HG02981 (cell line): ENCODE data around the gene CD200R1L.
"Not testable (repeated sequence)": the region's sequence is repeated elsewhere in the genome, so short reads cannot be mapped to it uniquely, and the experiment has no call there.

Source experiments
- ATAC-seq: cut with Tn5 transposase; IDR thresholded peaks from one replicate; pipeline ENCODE4 v1.9.1; 2021; ENCODE audit warnings: mild to moderate bottlenecking, moderate library complexity; ENCODE audit not compliant: unreplicated experiment

CD200R1L gene, protein sequence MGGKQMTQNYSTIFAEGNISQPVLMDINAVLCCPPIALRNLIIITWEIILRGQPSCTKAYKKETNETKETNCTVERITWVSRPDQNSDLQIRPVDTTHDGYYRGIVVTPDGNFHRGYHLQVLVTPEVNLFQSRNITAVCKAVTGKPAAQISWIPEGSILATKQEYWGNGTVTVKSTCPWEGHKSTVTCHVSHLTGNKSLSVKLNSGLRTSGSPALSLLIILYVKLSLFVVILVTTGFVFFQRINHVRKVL

DNA sequence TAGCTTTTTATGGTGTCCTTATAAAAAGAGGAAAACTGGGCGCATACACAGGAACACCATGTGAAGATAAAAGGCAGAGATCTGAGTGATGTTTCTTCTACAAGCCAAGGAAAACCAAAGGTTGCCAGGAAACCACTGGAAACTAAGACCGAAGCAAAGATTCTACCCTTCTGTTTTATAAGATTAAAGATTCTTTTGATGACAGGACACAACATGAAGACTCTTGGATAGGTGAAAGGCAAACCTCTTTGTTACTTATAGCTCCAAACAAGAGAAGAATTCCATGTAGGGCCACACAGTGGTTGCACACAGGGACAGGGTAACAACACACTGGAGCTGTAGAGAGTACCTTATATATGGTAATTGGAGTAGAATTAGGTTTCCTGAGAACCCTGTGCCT is at the start of gene CD200R1L:
CD200R1L (minus strand) TSS at position 101 of the 400 bp plus-strand sequence. CDS start 17,497 bp downstream, outside the sequence.
- ATAC-seq = no peak

DNA sequence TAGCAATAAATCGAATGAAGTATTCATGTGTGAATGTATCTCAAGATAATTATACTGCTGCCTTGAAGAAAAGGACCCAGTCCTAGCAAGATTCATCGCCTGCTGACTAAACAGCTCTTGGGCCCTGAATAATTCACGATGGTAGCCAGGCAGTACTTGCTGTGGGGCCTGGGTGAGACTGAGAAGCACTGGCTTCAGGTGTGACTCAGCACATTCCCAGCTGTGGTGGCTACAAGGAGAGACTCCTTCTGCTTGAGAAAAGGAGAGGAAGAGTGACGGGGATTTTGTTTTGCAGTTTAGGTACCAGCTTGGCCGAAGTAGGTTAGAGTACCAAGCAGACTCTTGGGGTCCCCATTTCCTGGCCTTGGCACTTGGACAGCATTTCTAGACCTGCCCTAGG is 47.6 kb upstream of the CD200R1L start:
- ATAC-seq = no peak

DNA sequence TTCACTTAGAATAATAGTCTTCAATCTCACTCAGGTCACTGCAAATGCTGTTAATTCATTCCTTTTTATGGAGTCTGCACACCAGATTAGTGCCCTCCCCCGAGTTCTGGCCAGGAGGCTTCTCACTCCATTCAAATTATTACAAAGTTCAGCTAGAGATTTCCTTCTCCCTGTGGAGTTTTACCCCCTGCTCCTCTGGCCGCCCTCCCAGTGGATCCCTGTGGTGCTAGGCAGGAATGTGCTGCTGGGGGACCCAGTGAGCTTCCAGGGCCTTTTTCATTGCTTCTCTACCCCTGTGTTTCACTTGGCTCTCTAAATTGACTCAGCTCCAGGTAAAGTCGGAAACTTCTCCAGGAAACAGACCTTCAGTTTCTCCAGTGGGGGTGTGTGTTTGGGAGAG is 42.7 kb upstream of the CD200R1L start:
- ATAC-seq = no peak

DNA sequence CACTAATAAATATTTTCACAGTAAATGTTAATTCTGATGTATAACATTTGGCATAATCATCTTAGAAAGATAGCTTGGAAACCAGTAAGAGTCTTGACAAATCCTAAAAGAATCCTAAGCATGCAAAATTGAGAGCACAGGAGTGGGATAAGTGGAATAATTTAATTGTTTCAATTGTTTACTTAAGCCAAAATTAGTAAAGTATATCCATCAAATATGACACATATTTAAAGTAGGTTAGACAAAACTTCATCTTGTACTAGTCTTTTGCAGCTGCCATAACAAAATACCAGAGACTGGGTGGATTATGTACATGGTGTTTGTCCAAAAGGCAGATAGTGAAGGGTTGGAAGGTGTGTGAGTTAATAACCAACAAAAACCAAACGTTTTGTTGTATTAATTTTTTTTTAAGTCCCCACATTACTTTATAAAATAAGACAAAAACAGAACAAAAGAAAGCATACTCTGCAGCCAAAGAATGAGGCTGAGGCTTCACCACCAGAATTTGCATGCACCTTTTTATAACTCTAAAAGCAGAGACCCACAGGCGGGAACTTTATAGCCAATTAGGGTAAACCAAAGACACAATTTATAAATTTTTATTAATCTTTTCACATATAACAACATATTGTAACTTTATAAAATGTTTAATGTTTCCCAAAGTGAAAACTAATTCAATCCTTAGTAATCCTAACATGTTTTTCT is 41.9 kb upstream of the CD200R1L start:
- no peak for ATAC-seq

DNA sequence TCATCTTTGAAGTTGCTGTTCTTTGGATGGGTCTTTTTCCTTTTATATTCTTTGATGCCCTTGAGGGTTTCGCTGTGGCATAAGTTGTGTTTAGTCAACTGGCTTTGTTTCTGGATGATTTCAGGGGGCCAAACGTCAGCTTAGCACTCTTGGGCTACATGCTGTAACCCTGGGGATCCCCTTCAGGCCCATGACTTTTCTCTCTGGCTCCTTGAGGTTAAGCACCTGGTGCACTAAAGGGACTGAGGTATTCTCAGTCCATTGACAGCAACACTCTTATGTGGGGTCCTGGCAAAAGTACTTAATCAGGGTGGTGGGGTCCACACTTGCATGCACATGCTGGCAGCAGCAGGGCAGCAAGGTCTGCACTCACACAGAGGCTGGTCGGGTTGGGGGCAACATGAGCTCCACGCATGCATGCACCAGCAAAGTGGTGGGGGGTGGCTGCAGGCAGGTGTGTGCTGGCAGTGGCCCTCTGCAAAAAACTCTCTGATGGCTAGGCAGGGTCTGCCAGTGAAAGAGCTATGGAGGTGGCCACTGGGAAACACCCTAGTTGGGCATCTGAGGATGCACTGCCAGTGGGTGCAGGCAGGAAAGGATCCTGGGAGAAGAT is 38.1 kb upstream of the CD200R1L start:
- ATAC-seq = no peak

DNA sequence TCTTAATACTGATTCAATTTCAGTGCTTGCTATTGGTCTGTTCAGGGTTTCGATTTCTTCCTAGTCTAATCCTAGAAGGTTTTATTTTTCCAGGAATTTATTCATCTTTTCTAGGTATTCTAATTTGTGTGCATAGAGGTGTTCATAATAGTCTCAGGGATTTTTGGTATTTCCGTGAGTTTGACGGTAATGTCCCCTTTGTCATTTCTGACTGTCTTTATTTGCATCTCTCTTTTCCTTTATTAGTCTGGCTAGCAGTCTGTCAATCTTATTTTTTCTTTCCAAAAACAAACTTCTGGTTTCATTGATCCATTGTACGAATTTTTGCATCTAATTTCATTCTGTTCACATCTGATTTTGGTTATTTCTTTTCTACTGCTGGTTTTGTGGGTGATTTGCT is 35.2 kb upstream of the CD200R1L start:
- no peak for ATAC-seq

DNA sequence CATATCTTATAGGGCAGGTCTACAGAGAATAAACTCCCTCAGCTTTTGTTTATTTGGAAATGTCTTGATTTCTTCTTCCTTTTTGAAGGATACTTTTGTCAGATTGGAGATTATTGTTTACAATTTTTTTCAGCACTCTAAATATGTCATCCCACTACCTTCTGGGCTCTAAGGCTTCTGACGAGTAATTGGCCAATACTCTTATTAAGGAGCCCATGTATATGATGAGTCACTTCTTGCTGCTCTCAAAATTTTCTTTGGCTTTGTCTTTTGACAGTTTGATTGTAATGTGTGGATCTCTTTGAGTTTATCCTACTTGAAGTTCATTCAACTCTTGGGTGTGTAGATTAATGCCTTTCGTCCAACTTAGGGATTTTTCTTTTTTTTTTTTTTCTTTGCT is 28.9 kb upstream of the CD200R1L start:
- no peak for ATAC-seq

DNA sequence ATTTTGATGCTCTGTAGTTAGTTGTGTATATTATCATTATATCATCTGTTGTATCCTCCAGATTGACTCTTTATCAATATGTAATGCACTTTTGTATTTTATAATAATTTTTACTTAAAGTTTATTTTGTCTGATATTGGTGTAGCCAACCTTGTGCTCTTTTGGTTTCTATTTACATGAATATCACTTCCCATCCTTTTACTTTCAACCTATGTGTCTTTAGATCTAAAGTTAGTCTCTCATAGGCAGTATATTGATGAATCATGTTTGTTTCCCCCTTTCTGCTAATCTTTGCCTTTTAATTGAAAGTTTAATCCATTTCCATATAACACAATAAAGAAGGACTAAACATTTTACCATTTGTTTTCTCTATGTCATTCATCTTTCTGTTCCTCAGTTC is 28.1 kb upstream of the CD200R1L start:
- ATAC-seq = peak; percentile 51

DNA sequence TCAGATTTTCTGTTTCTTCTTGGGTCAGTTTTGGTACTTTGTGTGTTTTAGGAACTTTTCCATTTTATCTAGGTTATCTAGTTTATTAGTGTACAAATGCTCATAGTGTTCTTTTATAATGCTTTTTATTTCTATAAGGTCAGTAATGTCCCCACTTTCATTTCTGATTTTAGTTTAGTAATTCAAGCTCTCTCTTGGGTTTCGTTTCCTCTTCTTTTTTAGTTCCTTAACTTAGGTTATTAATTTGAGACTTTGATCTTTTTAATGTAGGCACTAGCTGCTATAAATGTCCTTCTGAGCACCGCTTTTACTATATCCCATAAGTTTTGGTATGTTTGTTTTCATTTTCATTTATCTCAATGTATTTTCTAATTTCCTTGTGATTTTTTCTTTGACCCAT is 27.0 kb upstream of the CD200R1L start:
- ATAC-seq = peak; percentile 84

DNA sequence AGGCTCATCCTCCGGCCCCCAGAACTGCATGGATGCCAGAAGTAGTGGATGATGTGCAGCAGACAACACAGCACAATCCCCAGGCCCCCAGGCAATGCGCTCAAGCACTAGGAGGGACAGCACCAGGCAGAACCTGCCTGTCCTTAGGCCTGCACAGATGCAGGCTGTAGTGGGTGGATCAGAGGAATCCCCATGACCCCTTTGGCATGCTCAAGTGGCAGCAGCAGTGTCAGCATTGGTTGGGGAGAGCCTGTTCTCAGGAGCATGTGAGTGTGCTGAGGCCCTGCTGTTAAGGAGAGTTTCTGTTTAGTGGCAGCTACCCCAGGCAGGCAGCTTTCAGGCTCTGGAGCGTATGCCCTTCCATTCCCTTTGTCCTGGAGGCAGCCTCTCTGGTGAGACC is 25.1 kb upstream of the CD200R1L start:
- ATAC-seq = no peak

DNA sequence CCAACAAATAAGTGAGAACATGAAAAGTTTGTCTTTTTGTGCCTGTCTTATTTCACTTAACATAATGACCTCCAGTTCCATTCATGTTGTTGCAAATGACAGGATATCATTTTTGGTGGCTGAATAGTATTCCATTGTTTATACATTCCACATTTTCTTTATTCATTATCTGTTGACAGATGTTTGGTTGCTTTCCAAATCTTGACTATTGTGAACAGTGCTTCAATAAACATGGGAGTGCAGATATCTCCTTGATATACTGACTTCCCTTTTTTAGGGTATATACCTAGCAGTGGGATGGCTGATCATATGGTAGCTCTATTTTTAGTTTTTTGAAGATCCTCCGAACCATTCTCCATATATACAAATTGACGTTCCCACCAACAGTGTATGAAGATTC is 19.1 kb upstream of the CD200R1L start:
- ATAC-seq = no peak

DNA sequence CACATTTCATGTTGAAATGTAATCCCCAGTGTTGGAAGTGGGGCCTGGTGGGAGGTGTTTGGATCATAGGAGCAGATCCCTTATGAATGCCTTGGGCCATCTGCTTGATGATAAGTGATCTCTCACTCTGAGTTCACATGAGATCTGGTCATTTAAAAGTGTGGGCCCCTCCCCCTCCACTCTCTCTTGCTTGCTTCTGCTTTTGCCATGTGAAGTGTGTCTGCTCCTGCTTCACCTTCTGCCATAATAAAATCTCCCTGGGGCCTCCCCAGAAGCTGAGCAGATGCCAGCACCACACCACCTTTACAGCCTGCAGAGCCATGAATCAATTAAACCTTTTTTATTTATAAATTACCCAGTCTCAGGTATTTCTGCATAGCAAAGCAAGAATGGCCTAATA is 14.2 kb upstream of the CD200R1L start:
- ATAC-seq = no peak

DNA sequence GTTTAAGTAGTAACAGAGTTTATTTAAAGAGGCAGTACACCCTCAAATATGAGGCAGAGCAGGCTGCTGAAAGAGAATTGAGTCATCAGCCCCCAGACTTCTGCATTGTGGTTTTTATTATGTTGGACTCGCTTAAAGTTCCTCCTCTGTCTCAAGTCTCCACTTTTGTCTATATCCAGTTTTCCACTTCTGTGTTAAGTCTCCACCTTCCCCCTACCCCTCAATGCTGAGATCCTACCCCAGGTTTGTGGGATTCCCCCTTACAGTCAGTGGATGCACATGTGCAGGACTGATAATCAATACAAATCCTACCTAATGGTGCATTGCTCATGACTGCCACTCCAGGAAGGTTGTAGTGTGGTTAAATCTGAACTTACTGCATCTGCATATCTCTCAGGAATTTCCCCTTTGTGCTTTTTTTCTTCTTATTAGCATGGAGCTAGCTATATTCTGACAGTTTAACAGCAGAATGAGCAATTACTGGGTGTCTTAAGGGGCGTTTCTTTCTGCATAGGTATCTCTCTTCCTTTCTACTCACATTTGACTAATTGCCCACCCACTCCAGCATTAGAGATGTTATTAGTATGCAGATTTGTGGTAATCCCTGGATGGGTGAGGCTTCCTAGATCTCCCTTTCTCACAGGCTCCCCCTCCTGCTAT is 11.9 kb upstream of the CD200R1L start:
- ATAC-seq = no peak

DNA sequence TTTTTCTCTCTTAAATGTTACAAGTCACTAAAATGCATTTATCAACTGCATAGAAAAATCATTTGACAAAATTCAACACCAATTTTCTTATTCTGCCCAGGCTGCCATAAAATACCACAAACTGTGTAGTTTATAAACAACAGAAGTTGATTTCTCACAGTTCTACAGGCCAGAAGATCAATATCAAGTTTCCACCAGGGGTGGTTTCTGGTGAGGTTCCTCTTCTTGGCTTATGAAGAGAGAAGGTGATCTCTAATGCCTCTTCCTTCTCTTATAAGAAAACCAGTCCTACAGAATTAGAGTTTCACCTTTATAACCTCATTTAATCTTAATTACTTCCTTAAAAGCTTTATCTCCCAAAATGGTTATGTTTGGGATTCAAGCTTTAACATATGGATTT is 10.9 kb upstream of the CD200R1L start:
- ATAC-seq = no peak

DNA sequence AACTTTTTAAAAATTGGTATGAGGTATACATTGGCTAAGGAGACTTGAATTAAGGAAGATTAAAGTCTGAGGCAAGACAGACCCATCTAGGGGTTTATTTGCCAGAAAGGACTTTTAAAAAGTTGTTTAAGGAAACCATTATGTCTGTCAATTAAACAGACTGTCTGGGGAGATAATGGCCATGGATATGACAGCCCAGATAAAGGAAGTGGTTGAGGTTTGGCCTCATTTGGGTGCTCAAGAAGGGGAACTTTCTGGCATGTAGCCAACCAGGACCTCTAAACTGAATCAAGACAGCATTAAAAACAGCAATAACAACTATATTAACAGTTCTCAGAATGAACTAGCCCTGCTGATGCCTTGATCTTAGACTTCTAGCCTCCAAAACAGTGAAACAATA is 9.9 kb upstream of the CD200R1L start:
- no peak for ATAC-seq

DNA sequence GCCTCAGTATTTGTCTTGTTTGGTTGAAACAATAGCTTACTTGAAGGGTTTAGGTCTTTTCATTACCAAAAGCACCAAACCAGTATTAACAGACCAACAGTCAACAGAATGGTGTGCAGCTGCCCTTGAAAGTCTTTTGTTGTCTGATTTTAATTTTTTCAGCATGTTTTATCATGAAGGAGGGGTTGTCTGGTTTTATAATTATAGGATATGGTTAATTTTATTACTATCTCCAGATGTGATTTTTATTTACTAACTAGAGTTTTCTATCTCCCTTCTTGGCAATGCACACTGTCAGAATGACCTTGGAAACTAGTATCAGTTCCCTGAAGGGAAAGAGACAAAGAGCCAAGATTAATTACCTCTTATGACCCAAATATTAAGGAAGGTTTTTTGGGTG is 9.2 kb upstream of the CD200R1L start:
- ATAC-seq = no peak

DNA sequence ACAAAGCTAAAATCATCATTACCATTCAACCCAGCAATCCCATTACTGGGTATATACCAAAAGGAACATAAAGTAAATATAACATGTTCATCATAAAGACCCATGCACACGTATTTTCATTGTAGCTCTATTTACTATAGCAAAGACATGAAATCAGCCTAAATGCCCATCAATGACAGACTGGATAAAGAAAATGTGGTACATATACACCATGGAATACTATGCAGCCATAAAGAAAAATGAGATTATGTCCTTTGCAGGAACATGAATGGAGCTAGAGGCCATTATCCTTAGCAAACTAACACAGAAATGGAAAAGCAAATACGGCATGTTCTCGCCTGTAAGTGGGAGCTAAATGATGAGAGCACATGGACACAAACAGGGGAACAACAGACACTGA is 8.4 kb upstream of the CD200R1L start:
- ATAC-seq = not testable (repeated sequence)

DNA sequence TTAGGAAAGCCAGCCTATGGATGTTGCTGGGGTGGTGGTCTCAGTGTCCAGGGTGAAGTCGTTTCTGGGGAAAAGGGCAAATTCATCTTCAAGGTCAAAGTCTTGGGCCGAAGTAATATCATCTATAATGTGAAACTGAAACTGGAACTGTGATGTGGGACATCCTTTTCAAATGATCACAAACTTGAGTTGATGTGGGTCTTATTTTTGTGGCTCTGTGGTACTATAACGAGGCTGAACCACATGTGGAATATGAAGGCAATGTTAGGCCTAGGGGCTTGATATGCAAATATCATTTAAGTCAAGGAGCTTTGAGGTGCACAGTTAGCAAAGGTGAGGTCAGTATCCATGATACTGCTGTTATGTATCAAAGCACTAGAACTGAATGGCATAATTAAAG is 1.5 kb upstream of the CD200R1L start:
- no peak for ATAC-seq

DNA sequence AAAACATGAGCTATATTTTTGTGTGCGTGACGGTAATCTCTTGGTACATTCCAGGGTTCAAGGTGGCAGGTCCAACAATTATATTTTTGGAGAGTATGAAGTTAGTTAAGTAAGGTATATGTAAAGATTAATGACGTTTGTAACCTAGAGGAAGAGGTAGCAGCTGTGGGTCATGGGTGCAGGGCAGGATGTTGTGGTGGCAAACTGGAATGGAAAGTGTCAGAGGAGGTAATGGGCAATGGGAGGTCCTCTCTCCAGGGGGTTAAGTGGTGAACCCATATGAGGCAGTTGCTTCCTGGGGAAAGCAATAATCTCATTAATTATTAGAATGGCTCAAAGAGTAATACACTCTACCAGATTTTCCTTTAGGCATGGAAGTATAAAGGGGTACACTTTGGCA is 1.0 kb upstream of the CD200R1L start:
- peak; percentile 90 for ATAC-seq

DNA sequence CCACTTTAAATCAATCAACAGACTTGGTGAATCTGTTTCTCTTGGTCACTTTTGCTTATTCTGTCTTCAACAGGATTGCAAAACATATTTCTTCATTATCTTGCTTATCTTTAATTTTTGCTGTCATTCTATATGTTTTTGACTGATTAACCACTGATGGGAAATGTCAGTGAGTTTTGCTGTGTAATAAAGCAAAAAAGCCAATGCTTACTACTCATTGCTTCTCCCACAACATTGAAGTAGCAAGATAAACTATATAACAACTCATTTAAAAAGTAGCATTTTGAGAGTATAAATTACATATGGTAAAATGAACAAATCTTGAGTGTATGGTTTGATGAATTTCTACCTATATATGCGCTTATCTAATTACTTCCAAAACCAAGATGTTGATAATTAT is 892 bp downstream of the CD200R1L start:
- ATAC-seq = no peak

DNA sequence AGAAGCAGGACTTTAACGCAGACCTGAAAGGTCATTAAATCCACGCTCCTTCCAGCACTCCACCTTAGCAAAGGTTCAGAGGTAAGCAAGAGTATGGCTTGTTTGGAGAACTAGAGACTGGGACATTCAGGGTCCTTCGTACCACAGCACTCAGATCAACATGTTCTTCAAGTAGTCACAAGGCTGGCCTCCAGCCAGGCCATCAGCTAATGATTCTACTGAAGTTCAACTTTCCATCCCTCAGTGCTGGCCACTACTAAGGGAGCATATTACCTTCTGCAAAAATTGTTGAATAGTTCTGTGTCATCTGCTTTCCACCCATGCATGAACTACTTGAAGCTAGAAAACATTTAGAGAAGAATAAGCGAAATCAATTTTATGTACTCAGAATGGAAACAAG is 17.6 kb downstream of the CD200R1L start:
- ATAC-seq = no peak
